DOHH2 (cell line): ENCODE data around the gene VSTM1.

Source experiments
- EZH2phosphoT487 ChIP-seq: fragments of 200-600 bp; sonication (generic); IDR thresholded peaks from 2 replicates; pipeline ENCODE4 v1.6.1; 2017; ENCODE audit warnings: borderline replicate concordance, mild to moderate bottlenecking, antibody characterized with exemption, low read length, moderate library complexity, mixed read lengths
- TF ChIP-seq, protein P1 (sequence below): fragments of 200-600 bp; sonication (generic); IDR thresholded peaks from one replicate; pipeline ENCODE4 v1.5.1; 2014; ENCODE audit warnings: antibody characterized with exemption, mild to moderate bottlenecking, low read depth, low read length; ENCODE audit not compliant: poor library complexity, severe bottlenecking

DNA sequence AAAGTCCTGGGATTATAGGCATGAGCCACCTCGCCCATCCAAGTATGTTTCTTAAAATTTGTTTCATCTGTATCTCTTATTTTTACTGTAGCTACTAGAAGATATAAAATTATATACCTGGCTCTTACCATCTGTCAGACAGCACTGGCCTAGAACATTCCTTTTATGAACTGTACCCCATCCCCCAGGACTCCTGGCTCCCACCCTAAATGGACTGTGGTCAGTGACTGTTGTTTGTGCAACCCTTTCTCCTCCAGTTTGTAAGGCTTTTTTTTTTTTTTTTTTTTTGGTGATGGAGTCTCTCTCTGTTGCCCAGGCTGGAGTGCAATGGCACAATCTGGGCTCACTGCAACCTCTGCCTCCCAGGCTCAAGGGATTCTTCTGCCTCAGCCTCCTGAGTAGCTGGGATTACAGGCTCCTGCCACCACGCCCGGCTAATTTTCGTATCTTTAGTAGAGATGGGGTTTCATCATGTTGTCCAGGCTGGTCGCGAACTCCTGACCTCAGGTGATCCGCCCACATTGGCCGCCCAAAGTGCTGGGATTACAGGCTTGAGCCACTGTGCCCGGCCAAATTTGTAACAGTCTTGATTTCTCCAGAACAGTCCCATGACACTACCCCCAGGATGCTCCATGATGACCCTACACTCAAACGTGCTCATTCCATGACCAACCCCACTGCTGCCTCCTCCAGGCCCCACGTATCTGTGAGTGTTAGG lies 41.5 kb upstream of the VSTM1 start:
- TF ChIP-seq, protein P1, sequence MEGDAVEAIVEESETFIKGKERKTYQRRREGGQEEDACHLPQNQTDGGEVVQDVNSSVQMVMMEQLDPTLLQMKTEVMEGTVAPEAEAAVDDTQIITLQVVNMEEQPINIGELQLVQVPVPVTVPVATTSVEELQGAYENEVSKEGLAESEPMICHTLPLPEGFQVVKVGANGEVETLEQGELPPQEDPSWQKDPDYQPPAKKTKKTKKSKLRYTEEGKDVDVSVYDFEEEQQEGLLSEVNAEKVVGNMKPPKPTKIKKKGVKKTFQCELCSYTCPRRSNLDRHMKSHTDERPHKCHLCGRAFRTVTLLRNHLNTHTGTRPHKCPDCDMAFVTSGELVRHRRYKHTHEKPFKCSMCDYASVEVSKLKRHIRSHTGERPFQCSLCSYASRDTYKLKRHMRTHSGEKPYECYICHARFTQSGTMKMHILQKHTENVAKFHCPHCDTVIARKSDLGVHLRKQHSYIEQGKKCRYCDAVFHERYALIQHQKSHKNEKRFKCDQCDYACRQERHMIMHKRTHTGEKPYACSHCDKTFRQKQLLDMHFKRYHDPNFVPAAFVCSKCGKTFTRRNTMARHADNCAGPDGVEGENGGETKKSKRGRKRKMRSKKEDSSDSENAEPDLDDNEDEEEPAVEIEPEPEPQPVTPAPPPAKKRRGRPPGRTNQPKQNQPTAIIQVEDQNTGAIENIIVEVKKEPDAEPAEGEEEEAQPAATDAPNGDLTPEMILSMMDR = no peak
- no peak for TF ChIP-seq EZH2phosphoT487
